HG02759 (cell line): ENCODE results near the gene ST6GALNAC4.

ENCODE experiments used
- ATAC-seq: cut with Tn5 transposase; IDR thresholded peaks from one replicate; pipeline ENCODE4 v1.9.1; 2021; ENCODE audit warnings: mild to moderate bottlenecking, moderate library complexity; ENCODE audit not compliant: unreplicated experiment

Gene ST6GALNAC4

DNA sequence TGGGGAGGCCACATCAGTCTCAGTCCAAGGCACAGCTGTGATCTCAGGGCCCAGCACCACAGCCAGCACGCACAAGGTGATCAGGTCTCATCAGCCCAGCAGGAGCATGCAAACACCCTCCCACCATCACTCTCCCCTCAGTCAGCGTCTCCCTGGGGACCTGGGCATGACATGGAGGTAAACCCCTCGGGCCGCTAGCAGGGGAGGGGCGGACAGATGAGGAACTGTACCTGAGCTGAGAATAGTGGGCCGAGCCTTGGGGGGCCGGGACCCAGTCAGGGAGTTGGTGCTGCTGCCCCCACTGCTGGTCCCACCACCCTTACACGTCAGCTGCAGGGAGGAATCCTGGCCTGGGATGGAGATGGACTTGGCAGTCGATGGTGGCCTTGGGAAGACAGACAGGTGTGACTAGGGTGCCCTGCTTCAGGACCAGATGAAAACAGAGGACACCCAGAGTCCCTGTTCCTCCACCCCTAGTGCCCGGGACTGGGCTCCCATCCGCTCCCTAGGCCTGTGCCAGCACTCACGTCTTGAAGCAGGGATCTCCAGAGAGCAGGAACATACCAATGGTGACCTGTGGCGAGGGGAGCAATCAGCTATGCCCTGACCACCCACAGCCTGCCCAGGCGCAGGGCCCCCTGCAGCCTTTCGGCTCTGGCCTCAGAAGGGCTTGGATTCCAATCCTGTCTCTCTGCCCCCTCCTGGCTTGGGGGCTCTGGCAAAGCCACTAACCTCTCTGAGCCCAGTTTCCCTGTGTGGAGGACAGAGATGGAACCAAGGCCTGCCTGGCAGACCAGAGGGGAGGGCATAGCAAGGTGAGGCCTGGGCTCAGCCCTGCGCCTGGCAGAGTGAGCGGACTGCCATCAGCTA lies 31.2 kb upstream of the ST6GALNAC4 start:
- ATAC-seq: no peak

GRCh38 chr9:127946728-127947127 lies 29.9 kb upstream of the ST6GALNAC4 start:
- ATAC-seq: no peak

DNA sequence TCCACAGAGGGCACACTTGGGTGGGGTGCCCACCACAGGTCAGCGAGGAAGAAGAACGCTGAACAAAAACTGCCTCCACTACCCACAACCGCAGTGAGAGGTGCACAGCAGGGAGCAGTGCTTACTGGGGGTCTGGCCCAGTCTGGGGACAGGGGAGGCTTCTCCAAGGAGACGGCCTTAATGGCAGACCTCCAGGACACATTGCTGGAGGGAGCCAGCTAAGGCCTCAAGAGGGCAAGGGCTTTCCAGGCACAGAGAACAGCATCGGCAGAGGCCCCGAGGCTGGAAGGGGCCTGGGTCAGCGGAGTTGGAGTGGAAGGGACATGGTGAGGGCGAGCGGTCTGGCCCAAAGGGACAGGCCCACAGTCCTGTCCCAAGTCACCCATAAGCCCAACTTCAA lies 29.1 kb upstream of the ST6GALNAC4 start:
- no peak for ATAC-seq

GRCh38 chr9:127945338-127945737 lies 28.5 kb upstream of the ST6GALNAC4 start:
- ATAC-seq: no peak

- ATAC-seq: no peak
These were observed 27.9 kb upstream of the ST6GALNAC4 start for GRCh38 chr9:127944586-127945218.

GRCh38 chr9:127943731-127944144 lies 26.9 kb upstream of the ST6GALNAC4 start:
- ATAC-seq: peak; percentile 72

- ATAC-seq: peak; percentile 14
These were observed 26.3 kb upstream of the ST6GALNAC4 start for GRCh38 chr9:127943011-127943662.

DNA sequence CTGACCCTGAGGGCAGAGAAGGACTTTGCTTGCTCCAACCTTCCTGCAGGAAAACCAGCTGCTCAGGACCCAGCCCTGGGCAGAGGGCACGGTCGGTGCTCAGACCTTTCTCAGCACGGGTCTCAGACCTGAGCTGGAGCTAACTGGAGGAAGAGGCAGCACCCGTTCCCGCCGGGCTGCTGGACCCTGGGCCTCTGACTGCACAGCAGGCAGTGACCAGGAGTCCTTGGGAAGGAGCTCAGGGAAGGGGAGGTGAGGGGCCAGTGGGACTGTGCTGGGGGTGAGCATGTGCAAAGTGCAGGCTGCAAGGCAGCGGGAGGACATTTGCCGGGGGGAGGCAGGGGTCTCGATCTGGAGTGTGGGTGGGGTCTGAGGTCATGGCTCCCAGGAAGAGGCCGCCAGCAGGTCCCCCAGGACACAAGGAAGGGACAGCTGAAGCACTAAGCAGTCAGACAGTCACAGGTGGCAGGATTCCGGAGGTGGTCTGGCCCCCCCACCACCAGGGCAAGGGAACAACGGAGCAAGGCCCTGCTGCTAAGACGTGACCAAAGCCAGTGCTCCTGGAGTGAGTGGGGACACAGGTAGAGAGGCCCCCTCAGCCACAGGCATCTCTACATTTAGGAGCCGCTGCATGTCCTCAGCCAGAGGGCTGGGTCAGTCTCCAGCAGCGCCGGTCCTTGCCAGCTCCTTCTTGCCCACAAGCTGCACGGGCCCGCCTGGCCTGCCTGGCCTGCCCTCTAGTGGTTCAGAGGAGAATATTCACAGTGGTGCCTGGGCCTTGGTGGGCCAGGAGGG lies 25.6 kb upstream of the ST6GALNAC4 start:
- no peak for ATAC-seq

GRCh38 chr9:127941961-127942215 lies 25.0 kb upstream of the ST6GALNAC4 start:
- no peak for ATAC-seq

GRCh38 chr9:127941062-127941960 lies 24.5 kb upstream of the ST6GALNAC4 start:
- ATAC-seq: no peak

DNA sequence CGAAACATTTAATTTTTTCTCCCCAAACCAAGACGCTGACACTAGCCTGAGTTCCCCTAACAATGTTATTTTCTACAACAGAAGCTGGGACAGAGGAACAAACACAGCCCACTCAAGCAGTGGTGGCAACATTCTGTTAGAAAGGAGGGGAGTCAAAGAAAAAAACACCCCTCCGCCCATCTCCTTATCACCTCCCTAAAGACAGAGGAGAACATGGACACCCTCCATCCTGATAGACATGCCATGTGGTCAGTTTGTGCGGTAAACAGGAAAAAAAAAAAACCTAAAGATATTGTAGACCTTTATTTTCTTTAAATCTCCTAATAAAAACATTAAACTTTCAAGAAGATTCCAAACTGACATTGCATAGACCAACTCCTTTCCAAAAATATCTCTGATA lies 23.8 kb upstream of the ST6GALNAC4 start:
- no peak for ATAC-seq

- no peak for ATAC-seq
These were observed 21.5 kb upstream of the ST6GALNAC4 start for GRCh38 chr9:127938298-127938690.

DNA sequence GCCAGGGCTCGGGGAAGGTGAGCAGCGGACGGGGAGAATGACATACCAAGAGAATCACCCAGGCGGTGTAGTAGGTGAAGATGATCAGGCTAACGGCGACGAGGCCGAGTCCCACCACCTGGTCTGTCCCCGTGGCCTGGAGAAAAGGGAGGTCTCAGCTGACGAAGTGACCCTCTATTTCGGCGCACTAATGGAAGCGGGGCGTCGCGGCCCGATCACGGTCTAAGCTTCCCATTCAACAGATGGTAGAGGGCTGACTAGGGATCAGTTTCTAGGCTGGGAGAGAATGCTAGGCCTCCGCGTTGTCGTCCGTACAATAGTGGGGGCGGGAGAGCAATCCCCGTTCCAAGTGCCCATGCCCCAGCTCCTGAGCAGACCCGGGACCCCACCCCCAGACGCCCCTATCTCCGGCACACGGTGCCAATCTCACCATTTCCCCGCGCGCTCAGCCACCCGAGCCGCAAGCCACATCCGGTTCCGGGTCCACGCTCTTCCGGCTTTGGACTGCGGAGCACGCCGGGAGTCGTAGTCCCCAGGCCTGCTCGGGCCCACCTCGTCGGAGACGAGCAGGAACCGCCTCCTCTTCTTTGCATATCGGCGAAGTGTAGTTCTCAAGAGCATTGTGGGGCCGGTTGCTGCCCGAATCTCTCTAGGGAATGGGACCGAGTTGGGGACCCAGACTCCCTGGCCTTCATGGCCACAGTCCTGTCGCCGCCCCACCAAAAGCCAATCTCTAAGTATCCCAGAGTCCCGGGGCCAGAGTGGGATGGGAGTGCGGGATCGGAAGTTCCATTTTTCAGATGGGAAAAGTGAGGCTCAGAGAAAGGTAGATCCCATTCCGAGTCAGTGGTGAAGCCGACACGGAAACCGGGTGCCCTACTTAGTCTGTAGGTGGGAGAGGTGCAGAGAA lies 20.8 kb upstream of the ST6GALNAC4 start, which contains the start of gene DPM2:
Gene DPM2 (minus strand): TSS at position 467 of the 910 bp plus-strand sequence. CDS start 34 bp downstream, at position 433.
- peak; percentile 92 for ATAC-seq

- no peak for ATAC-seq
These were observed 20.2 kb upstream of the ST6GALNAC4 start for GRCh38 chr9:127937056-127937387.

DNA sequence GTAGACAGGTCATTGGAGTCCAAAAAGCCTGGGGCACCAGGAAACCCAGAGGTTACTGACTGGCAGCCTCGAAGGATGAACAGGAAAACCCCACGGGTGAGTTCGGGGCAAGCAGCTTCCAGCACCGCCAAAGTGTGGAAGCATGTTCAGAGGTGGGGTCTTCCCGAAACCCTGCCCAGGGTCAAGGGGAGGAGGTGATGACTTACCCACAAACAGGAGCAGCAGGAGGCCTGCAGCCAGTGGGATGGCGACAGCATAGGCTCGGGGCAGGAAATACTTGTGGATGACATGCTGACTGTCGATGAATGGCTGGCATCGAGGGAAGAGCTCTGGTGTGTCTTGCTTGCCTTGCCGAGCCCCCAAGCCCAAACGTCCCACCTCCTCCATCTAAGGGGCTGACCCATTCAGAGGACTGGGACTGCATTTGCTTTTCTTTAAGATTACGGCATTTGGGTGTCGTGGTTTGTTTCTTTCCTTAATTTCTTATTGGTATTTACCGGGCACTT lies 19.6 kb upstream of the ST6GALNAC4 start:
- ATAC-seq: no peak

GRCh38 chr9:127935765-127936221 lies 19.0 kb upstream of the ST6GALNAC4 start:
- no peak for ATAC-seq

DNA sequence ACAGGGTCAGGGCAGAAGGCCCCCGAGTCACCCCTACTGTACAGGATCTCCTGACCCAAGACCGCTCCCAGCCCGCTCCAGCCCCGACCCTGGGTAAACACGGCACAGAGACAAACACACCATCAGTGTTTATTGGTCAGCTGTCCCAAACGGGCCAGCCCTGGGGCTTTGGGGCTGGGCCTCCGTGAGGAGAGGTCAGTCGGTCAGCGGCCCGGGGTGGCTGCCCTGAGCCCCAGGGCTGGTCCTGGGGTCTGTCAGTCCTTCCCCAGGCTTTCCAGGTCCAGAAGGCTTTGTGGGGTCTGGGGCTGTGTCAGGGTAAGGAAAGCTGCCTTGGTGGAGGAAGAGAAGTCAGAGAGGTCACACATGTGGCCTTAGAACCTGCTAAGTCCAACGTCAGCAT lies 18.1 kb upstream of the ST6GALNAC4 start:
- ATAC-seq: no peak

- no peak for ATAC-seq
These were observed 17.4 kb upstream of the ST6GALNAC4 start for GRCh38 chr9:127934248-127934647.
